GM23248 (cell line): ENCODE measurements around the gene ERICH6. TPM values are rescaled to one million over a fixed set of nuclear protein-coding genes. Genes with fewer than 3 reads are reported as not detected.
A peak's percentile ranks its signal among the peaks of the same experiment; 100 is the strongest.

Experiments
- DNase-seq: peaks from one replicate; pipeline ENCODE4 v3.0.0-alpha.2; 2015
- H2AFZ ChIP-seq: fragments of 200-600 bp; sonication (generic); 2 replicates; pipeline ENCODE4 v1.6.1; 2016; ENCODE audit warnings: antibody characterized with exemption
- H3F3A ChIP-seq: fragments of 200-600 bp; sonication (generic); 2 replicates; pipeline ENCODE4 v1.6.1; 2016; ENCODE audit warnings: mild to moderate bottlenecking, antibody characterized with exemption, mixed run types; ENCODE audit not compliant: insufficient read depth
- H3K27ac ChIP-seq: fragments of 200-600 bp; sonication (generic); 2 replicates; pipeline ENCODE4 v1.5.1; 2016; ENCODE audit warnings: mild to moderate bottlenecking
- H3K27me3 ChIP-seq: fragments of 200-600 bp; sonication (generic); replicated peaks from 2 replicates; pipeline ENCODE4 v1.6.1; 2016; ENCODE audit warnings: mild to moderate bottlenecking; ENCODE audit not compliant: insufficient read depth
- H3K36me3 ChIP-seq: fragments of 200-600 bp; sonication (generic); 2 replicates; pipeline ENCODE4 v1.6.1; 2016; ENCODE audit warnings: low read depth, mild to moderate bottlenecking
- H3K4me1 ChIP-seq: fragments of 200-600 bp; sonication (generic); 2 replicates; pipeline ENCODE4 v1.6.1; 2016; ENCODE audit warnings: mild to moderate bottlenecking; ENCODE audit not compliant: insufficient read depth
- H3K4me2 ChIP-seq: fragments of 200-600 bp; sonication (generic); one replicate; pipeline ENCODE4 v1.6.1; 2016; ENCODE audit warnings: mild to moderate bottlenecking; ENCODE audit not compliant: unreplicated experiment
- H3K4me3 ChIP-seq: fragments of 200-600 bp; sonication (generic); 2 replicates; pipeline ENCODE4 v1.5.1; 2016; ENCODE audit warnings: mild to moderate bottlenecking
- H3K79me2 ChIP-seq: fragments of 200-600 bp; sonication (generic); 2 replicates; pipeline ENCODE4 v1.6.1; 2016; ENCODE audit warnings: mild to moderate bottlenecking; ENCODE audit not compliant: insufficient read depth
- H3K9ac ChIP-seq: fragments of 200-600 bp; sonication (generic); 2 replicates; pipeline ENCODE4 v1.6.1; 2016; ENCODE audit warnings: mild to moderate bottlenecking
- H3K9me2 ChIP-seq: fragments of 200-600 bp; sonication (generic); 2 replicates; pipeline ENCODE4 v1.6.1; 2016; ENCODE audit warnings: mixed run types, mild to moderate bottlenecking, moderate library complexity; ENCODE audit not compliant: insufficient read depth
- H3K9me3 ChIP-seq: fragments of 200-600 bp; sonication (generic); one replicate; pipeline ENCODE4 v1.6.1; 2017; ENCODE audit warnings: low read depth
- H4K20me1 ChIP-seq: fragments of 200-600 bp; sonication (generic); 2 replicates; pipeline ENCODE4 v1.6.0; 2016; ENCODE audit not compliant: insufficient read depth
- EZH2 ChIP-seq: fragments of 200-600 bp; sonication (generic); IDR thresholded peaks from 2 replicates; pipeline ENCODE4 v1.6.1; 2018; ENCODE audit warnings: antibody characterized with exemption, mild to moderate bottlenecking; ENCODE audit not compliant: insufficient read depth, poor library complexity, severe bottlenecking
- EZH2phosphoT487 ChIP-seq: fragments of 200-600 bp; sonication (generic); IDR thresholded peaks from 2 replicates; pipeline ENCODE4 v1.6.1; 2018; ENCODE audit warnings: antibody characterized with exemption, moderate library complexity, mild to moderate bottlenecking, low read depth; ENCODE audit not compliant: insufficient read depth
- WGBS, 2 experiments: methylation state at CpG; one replicate each; pipeline ENCODE4 v1.1.6; 2015 to 2017; ENCODE audit warnings: low lambda C conversion rate in 2 of 2, low coverage in 1 of 2; ENCODE audit errors: missing lambda C conversion rate in 2 of 2; 5-methylcytosine and 5-hydroxymethylcytosine counted together
- in situ Hi-C: fragments of 300-500 bp; cut with MboI; formaldehyde crosslinking; loops from 2 replicates; pipeline ENCODE4 v1.15.0; 2020
- polyA plus RNA-seq: library from polyadenylated mRNA; unstranded; fragments of >200 nt; fragmentation: Nextera tagmentation; extraction: Ambion mirVana; gene quantifications from 2 replicates; pipeline ENCODE4 v1.2.1, GENCODE V29; 2016
- total RNA-seq: library from RNA; depleted of rRNA; stranded (reverse); fragments of >200 nt; shearing (Covaris generic); gene quantifications from 2 replicates; pipeline ENCODE4 v1.2.3, GENCODE V29; 2014; rRNA removed

The ERICH6 gene
- total RNA-seq (not detected in 2 replicates), polyA plus RNA-seq (0.13 TPM in 1 of 2 replicates, not detected in the other)

DNA sequence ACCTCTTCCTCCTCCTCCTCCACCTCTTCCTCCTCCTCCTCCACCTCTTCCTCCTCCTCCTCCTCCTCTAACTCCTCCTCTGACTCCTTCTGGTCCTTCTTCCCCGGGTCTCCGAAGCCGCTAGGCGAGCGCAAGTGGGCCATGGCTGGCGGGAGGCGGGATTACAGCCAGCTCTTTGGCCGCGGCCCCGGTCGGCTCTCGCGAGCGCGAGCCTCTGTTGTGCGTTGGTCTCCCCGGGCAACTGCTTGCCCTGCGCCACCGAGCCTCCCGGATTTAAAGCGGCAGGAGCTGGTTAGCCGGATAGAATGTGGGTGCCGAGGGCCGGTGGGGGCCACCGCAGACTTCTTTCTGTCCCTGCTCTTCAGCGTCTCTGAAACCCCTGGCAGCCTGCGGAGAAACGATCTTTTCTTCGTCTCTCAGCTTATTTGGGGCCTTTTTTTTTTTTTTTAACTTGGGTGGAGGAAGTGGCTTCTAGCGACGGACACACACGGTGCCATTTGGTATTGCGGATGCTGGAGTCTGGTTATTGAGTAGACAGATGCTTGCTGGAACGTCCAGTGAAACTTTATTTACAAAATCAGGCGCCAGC lies at the start of gene ERICH6:
TSS of gene ERICH6 (minus strand) at position 165 of the 589 bp plus-strand sequence. CDS start at position 143, 22 bp downstream.
- Histone ChIP-seq H3K4me3 (peak within 1 kb of the TSS; percentile 99), H3K9ac (peak within 1 kb of the TSS; percentile 97), H3K27ac (peak within 1 kb of the TSS; percentile 83), H3F3A (peaks cover 5% of the 10 kb centered on the region; the same call in 1 of the 2 replicates), H3K4me1 (peaks cover 12% of the 10 kb centered on the region), H3K27me3 (no peaks in the 10 kb centered on the region), H2AFZ (peak within 1 kb of the TSS; percentile 98), H3K9me3 (no peaks in the 10 kb centered on the region), H3K4me2 (peak within 1 kb of the TSS; percentile 97), H4K20me1 (no peaks in the 10 kb centered on the region), H3K9me2 (no peaks in the 10 kb centered on the region), H3K36me3 (no peaks in the 10 kb centered on the region), H3K79me2 (no peaks in the 10 kb centered on the region)
- in situ Hi-C loops: no loop called here
- 1 to 2% methylated on average over 30 to 35 of the region's 35 CpGs for WGBS, 2 experiments
- TF ChIP-seq EZH2phosphoT487 (no peak), EZH2 (no peak)
- DNase-seq: peak; percentile 98

DNA sequence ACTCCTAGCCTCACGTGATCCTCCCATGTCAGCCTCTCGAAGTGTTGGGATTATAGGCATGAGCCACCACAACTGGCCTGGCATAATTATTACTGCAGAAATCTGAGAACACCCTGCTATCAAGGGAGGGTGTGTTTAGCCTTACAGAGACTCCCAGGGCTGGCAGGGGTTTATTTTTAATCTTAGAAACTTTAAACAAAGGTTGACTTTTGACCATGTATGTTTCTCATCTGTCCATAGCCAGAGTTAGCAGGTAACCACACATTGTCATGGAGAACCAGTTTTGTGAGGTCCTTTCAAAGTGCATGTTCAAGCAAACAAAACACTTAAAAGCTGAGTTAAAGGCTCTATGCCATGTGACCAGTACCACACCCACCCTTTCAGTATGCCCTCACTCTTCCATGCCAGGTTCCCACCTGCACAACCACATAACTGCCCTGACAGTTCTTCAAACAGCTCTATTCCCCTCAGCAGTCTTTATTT lies 48.1 kb upstream of the ERICH6 start:
- TF ChIP-seq EZH2phosphoT487 (no peak), EZH2 (no peak)
- Histone ChIP-seq H2AFZ (no peak overlapping the region), H3K79me2 (peaks cover 100% of the 10 kb centered on the region), H3F3A (peaks cover 22% of the 10 kb centered on the region), H3K9ac (no peak overlapping the region), H3K27me3 (no peaks in the 10 kb centered on the region), H4K20me1 (peaks cover 28% of the 10 kb centered on the region; the same call in 1 of the 2 replicates), H3K36me3 (no peaks in the 10 kb centered on the region; the same call in 1 of the 2 replicates), H3K4me1 (peaks cover 34% of the 10 kb centered on the region), H3K4me2 (no peak overlapping the region), H3K9me3 (no peaks in the 10 kb centered on the region), H3K27ac (no peak overlapping the region), H3K9me2 (no peaks in the 10 kb centered on the region), H3K4me3 (no peak overlapping the region)
- WGBS, 2 experiments: 62 to 63% methylated on average over 2 of the region's 2 CpGs
- in situ Hi-C loops: no loop called here
- no peak for DNase-seq

DNA sequence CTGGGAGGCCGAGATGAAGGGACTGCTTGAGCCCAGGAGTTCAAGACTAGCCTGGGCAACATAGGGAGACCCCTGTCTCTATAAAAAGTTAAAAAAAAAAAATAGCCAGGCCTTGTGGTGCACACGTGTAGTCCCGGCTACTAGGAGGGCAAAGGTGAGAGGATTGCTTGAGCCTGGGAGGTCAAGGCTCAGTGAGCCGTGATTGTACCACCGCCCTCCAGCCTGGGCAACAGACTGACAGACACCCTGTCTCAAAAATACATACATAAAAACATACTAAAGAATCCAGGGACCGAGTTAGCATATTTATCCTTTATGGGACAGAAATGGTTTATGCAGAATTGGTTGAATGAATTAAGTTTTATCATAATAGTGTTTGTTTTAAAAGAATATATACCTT lies 45.5 kb upstream of the ERICH6 start:
- Histone ChIP-seq H3K9ac (peak overlapping the region; percentile 16; the same call in 1 of the 2 replicates), H3K27me3 (no peaks in the 10 kb centered on the region), H4K20me1 (peaks cover 32% of the 10 kb centered on the region; the same call in 1 of the 2 replicates), H3K9me3 (no peaks in the 10 kb centered on the region), H3K36me3 (no peaks in the 10 kb centered on the region; the same call in 1 of the 2 replicates), H2AFZ (no peak overlapping the region), H3K4me2 (no peak overlapping the region), H3F3A (peaks cover 16% of the 10 kb centered on the region), H3K79me2 (peaks cover 100% of the 10 kb centered on the region), H3K27ac (peak overlapping the region; percentile 30; the same call in 1 of the 2 replicates), H3K9me2 (no peaks in the 10 kb centered on the region), H3K4me1 (peaks cover 27% of the 10 kb centered on the region), H3K4me3 (no peak overlapping the region)
- TF ChIP-seq EZH2phosphoT487 (no peak), EZH2 (no peak)
- 73 to 74% methylated on average over 6 of the region's 6 CpGs for WGBS, 2 experiments
- no peak for DNase-seq
- in situ Hi-C loops: no loop called here

DNA sequence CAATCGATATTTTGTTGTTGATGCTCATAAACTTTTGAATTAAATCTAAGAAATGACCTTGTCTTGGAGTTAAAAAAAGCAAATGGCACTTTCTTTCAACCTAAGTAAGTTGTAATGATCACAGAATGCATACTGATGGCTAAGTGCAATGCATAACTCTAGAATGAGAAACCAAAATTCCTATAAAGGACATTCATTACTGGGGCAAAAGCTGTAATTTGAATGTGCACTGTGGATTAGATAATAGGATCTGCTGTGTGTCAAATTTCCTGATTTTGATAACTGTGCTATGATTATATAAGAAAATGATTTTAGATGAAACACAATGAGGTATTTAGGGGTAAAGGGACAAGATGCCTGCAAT lies 44.9 kb upstream of the ERICH6 start:
- peak overlapping the region; percentile 17 for H3K4me2 ChIP-seq
- H3K9ac ChIP-seq: peak overlapping the region; percentile 16; the same call in 1 of the 2 replicates
- no peaks in the 10 kb centered on the region; the same call in 1 of the 2 replicates for H3K36me3 ChIP-seq
- peaks cover 33% of the 10 kb centered on the region for H3K4me1 ChIP-seq
- peak; percentile 53 for DNase-seq
- H3K27ac ChIP-seq: peak overlapping the region; percentile 30; the same call in 1 of the 2 replicates
- no peak overlapping the region for H3K4me3 ChIP-seq
- H2AFZ ChIP-seq: no peak overlapping the region
- H3K9me3 ChIP-seq: no peaks in the 10 kb centered on the region
- H4K20me1 ChIP-seq: peaks cover 38% of the 10 kb centered on the region
- no peaks in the 10 kb centered on the region for H3K9me2 ChIP-seq
- H3K79me2 ChIP-seq: peaks cover 100% of the 10 kb centered on the region
- no peaks in the 10 kb centered on the region for H3K27me3 ChIP-seq
- in situ Hi-C loops: no loop called here
- TF ChIP-seq EZH2 (no peak), EZH2phosphoT487 (no peak)
- WGBS, 2 experiments: 98 to 100% methylated on average over 1 of the region's 1 CpG
- H3F3A ChIP-seq: peaks cover 19% of the 10 kb centered on the region
